Lower lobe of right lung (tissue), 2 donors: Measurements from ENCODE around the gene CHTOP. TPM values are rescaled to one million over a fixed set of nuclear protein-coding genes. Genes with fewer than 3 reads are reported as not detected.

Experiments used
- ATAC-seq, 2 donors: fragments of 200-7000 bp; cut with Tn5 transposase; one replicate each; pipeline ENCODE4 v1.9.1; 2020 to 2022; ENCODE audit warnings: mild to moderate bottlenecking in 2 of 2, moderate library complexity in 2 of 2
- DNase-seq: peaks from one replicate; pipeline ENCODE4 v3.0.0-alpha.2; 2020
- H3K27ac ChIP-seq: fragments of 200-600 bp; one replicate; pipeline ENCODE4 v1.8.0; 2022
- H3K27me3 ChIP-seq: fragments of 200-600 bp; one replicate; pipeline ENCODE4 v1.8.0; 2022; ENCODE audit warnings: low read depth
- H3K36me3 ChIP-seq: fragments of 200-600 bp; one replicate; pipeline ENCODE4 v1.8.0; 2022; ENCODE audit warnings: mild to moderate bottlenecking
- H3K4me1 ChIP-seq: fragments of 200-600 bp; one replicate; pipeline ENCODE4 v1.8.0; 2022
- H3K4me3 ChIP-seq: fragments of 200-600 bp; one replicate; pipeline ENCODE4 v1.8.0; 2022; ENCODE audit warnings: mild to moderate bottlenecking
- H3K9me3 ChIP-seq: fragments of 200-600 bp; one replicate; pipeline ENCODE4 v1.8.0; 2022
- intact Hi-C: fragments of 100-400 bp; cut with DNase I; formaldehyde crosslinking; loops from one replicate; pipeline ENCODE4 v1.11.0; 2022
- total RNA-seq: library from RNA; stranded (reverse); fragmentation: NEBNext Ultra II Directional; extraction: Animal tissue kit (Norgen Biotek cat#: 25700); gene quantifications from one replicate; pipeline ENCODE4 v1.2.1, GENCODE V29; 2021
- TF ChIP-seq, protein P1 (sequence below): fragments of 200-600 bp; IDR thresholded peaks from one replicate; pipeline ENCODE4 v1.8.0; 2022; ENCODE audit warnings: antibody characterized with exemption, mild to moderate bottlenecking
- donor health status: DM: no; HTN: yes; CAD: no; lungs with severe emphysema.

The CHTOP gene
- total RNA-seq, 1 donor from 2014 or later: 72.2 TPM

DNA sequence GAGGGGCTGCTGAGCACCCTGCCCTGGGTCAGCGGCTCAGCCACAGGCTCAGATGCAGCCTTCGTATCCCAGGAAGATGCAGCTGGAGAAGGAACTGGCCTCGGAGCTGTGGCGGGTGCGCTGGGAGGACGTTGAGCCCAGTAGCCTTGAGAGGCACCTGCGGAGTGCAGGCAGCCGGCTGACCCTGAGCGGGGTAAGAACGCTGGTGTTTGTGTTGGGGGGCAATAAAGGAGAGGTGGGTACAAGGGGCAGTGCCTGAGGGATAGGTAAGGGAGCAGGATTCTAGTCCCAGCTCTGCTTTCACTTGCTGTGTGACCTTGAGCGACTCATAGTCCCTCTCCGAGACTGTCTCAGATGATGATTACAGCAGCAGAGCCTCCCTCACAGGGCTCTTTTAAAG is 51.0 kb downstream of the CHTOP start:
- Histone ChIP-seq H3K4me1 (peaks cover 6% of the 10 kb centered on the region), H3K4me3 (no peak overlapping the region), H3K9me3 (no peaks in the 10 kb centered on the region), H3K36me3 (peaks cover 57% of the 10 kb centered on the region), H3K27ac (no peak overlapping the region), H3K27me3 (no peaks in the 10 kb centered on the region)
- ATAC-seq: no peak
- intact Hi-C loops: no loop called here
- peak; percentile 39 for DNase-seq
- TF ChIP-seq, protein P1, sequence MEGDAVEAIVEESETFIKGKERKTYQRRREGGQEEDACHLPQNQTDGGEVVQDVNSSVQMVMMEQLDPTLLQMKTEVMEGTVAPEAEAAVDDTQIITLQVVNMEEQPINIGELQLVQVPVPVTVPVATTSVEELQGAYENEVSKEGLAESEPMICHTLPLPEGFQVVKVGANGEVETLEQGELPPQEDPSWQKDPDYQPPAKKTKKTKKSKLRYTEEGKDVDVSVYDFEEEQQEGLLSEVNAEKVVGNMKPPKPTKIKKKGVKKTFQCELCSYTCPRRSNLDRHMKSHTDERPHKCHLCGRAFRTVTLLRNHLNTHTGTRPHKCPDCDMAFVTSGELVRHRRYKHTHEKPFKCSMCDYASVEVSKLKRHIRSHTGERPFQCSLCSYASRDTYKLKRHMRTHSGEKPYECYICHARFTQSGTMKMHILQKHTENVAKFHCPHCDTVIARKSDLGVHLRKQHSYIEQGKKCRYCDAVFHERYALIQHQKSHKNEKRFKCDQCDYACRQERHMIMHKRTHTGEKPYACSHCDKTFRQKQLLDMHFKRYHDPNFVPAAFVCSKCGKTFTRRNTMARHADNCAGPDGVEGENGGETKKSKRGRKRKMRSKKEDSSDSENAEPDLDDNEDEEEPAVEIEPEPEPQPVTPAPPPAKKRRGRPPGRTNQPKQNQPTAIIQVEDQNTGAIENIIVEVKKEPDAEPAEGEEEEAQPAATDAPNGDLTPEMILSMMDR: no peak

DNA sequence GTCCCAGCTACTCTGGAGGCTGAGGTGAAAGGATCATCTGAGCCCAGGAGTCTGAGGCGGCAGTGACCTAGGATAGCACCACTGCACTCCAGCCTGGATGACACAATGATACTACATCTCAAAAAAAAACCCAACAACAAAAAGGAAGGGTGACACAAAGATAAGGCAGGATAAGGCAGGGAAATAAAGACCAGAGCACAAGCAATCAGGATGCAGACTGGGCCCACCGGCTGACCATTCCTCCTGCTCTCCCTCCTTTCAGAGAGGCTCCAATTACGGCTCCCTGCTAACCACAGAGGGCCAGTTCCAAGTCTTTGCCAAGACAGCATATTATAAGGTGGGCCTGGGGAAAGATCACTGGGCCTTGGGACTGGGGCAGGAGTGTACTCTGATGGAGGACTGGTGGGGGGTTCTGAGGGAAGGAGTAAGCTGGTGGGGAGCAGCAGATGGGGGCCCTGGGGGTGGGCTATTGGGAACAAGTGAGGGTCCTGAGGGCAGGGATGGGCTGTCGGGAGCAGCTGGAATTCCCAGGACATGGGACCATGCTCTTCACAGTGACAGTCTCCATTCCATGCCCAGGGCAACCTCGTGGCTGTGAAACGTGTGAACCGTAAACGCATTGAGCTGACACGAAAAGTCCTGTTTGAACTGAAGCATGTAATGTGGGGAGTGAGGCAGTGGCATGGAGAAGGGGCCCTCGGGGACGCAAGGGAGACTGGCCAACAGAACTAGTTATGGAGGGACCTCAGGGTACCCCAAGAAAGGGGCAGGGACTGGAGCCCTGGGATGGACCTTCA is 51.9 kb downstream of the CHTOP start:
- peaks cover 63% of the 10 kb centered on the region for H3K36me3 ChIP-seq
- intact Hi-C loops: no loop called here

DNA sequence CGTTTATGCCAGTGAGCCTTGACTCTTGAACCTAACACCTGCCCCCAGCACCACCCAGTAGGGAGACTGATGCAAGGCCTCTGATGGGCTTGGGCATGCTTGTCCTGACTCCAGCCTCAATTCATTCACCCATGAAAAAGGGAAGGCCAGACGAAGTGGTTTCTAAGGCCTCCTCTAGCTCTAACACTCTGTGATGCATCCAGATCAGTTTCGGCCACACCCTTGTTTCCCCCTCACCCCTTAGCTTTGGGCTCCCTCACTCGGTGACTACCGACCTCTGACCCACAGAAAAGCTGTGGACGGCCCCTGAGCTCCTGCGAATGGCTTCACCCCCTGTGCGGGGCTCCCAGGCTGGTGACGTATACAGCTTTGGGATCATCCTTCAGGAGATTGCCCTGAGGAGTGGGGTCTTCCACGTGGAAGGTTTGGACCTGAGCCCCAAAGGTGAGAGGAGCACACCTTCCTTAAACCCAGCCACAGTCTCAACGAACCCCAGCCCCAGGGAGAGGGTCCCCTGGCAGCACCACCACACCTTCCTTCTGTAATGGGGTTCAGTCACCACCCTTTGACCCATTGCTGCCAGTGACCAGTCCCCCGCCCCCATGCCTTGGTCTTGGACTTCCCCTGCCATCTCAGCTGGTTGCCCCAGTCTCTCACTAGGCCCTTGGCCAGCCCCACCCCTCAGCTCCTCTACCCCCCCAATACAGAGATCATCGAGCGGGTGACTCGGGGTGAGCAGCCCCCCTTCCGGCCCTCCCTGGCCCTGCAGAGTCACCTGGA is 53.7 kb downstream of the CHTOP start:
- TF ChIP-seq, protein P1: no peak
- intact Hi-C loops: no loop called here
- Histone ChIP-seq H3K27ac (no peak overlapping the region), H3K27me3 (no peaks in the 10 kb centered on the region), H3K4me1 (no peaks in the 10 kb centered on the region), H3K36me3 (peaks cover 61% of the 10 kb centered on the region), H3K9me3 (no peaks in the 10 kb centered on the region), H3K4me3 (no peak overlapping the region)
- DNase-seq (peak; percentile 30), ATAC-seq (no peak)

More for the DNA sequence above, 51.9 kb downstream of the CHTOP start:
- Histone ChIP-seq H3K4me1 (peaks cover 2% of the 10 kb centered on the region), H3K9me3 (no peaks in the 10 kb centered on the region), H3K27me3 (no peaks in the 10 kb centered on the region), H3K4me3 (no peak overlapping the region), H3K27ac (no peak overlapping the region)
- TF ChIP-seq, protein P1: no peak
- ATAC-seq: no peak
- DNase-seq: peak; percentile 16

DNA sequence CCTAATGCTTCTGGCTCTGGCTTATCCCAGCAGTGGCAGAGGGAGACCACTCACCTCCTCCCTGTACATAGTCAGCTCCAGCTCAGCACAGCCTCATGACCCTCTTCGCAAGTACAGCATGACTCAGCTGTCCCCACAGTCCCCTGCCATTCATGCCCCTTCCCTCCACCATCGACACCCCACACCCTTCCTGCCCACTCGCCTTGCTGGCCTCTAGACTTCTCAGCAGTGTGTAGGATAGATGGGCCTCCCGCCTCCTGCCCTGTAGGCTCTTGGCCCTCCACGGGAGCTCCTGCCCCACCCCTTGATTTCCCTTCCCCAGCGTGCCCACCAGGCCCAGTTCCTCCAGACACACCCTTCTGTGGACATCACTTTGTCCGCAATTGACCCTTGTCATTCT is 54.4 kb downstream of the CHTOP start:
- Histone ChIP-seq H3K9me3 (no peaks in the 10 kb centered on the region), H3K36me3 (peaks cover 53% of the 10 kb centered on the region), H3K27me3 (no peaks in the 10 kb centered on the region), H3K27ac (no peak overlapping the region), H3K4me1 (no peaks in the 10 kb centered on the region), H3K4me3 (no peak overlapping the region)
- DNase-seq (peak; percentile 20), ATAC-seq (no peak)
- TF ChIP-seq, protein P1: no peak
- intact Hi-C loops: no loop called here

DNA sequence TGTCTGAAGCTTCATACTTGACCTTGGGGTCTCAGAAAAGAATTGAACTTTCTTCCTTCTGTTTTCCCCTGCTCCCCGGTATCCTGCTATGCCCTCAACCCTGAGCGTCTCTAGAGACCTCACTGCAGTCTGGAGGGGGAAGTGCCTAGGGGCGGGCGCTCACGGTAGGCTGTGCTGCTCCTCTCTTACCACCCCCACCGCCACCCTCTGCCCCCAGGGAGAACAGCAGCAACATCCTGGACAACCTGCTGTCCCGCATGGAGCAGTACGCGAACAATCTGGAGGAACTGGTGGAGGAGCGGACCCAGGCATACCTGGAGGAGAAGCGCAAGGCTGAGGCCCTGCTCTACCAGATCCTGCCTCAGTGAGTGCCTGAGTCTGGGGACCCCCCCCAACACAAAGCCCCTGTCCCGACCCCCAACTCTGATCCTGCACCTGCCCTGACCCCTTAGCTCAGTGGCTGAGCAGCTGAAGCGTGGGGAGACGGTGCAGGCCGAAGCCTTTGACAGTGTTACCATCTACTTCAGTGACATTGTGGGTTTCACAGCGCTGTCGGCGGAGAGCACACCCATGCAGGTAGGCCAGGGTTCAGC is 55.0 kb downstream of the CHTOP start:
- Histone ChIP-seq H3K27ac (no peak overlapping the region), H3K4me3 (no peak overlapping the region), H3K27me3 (no peaks in the 10 kb centered on the region), H3K4me1 (no peaks in the 10 kb centered on the region), H3K36me3 (peaks cover 52% of the 10 kb centered on the region), H3K9me3 (no peaks in the 10 kb centered on the region)
- ATAC-seq (no peak), DNase-seq (no peak)
- intact Hi-C loops: no loop called here
- TF ChIP-seq, protein P1: no peak
